RWPE1 (cell line): ENCODE results near the gene SKOR1.

ENCODE experiments used
- CTCF ChIA-PET: fragments of 350-600 bp; sonication (Branson Sonifier 250); formaldehyde crosslinking; extraction: SDS; loops from one replicate; lab custom pipeline; 2021; lab: Yijun Ruan, JAX
- POLR2A ChIA-PET: fragments of 400-600 bp; formaldehyde crosslinking; extraction: SDS; loops from one replicate; lab custom pipeline; 2020; ENCODE audit warnings: antibody characterized with exemption; ENCODE audit not compliant: low non-redundant PET; lab: Yijun Ruan, JAX
- DNase-seq: peaks from one replicate; pipeline ENCODE4 v3.0.0; 2012; ENCODE audit warnings: low spot score
- H3K27ac ChIP-seq: fragments of 450-650 bp; 2 replicates; pipeline ENCODE4 v1.5.1; 2017
- CTCF ChIP-seq: fragments of 450-650 bp; conservative IDR thresholded peaks from 2 replicates; pipeline ENCODE4 v1.5.1; 2017; ENCODE audit warnings: low read depth, mild to moderate bottlenecking

SKOR1 gene

GRCh38 chr15:67883234-67883773 is 58.0 kb downstream of the SKOR1 start:
- peak overlapping the region; percentile 92 for H3K27ac ChIP-seq
- POLR2A ChIA-PET, result interaction anchor here (0.5 kb wide), 1 partner anchor 20 kb away, joined by 3 read pairs; no protein-coding TSS in a partner anchor
- no peak for DNase-seq
- CTCF ChIA-PET, result interaction anchor here (0.6 kb wide), 1 partner anchor 83 kb away, joined by 3 read pairs; no protein-coding TSS in a partner anchor
- TF ChIP-seq CTCF, result no peak

- TF ChIP-seq CTCF, result no peak
- CTCF ChIA-PET, result no interaction called here
- POLR2A ChIA-PET, result no interaction called here
- no peak for DNase-seq
- peak overlapping the region; percentile 92 for H3K27ac ChIP-seq
Observed at GRCh38 chr15:67884009-67884408, 58.7 kb downstream of the SKOR1 start.
